ENCODE data around the gene MTMR3.

Gene MTMR3

GRCh38 chr22:29989446-29989845 lies 106.5 kb downstream of the MTMR3 start:
- DNase-seq (ENCODE audit: low read depth), result no peak
- TF ChIP-seq, protein P1, sequence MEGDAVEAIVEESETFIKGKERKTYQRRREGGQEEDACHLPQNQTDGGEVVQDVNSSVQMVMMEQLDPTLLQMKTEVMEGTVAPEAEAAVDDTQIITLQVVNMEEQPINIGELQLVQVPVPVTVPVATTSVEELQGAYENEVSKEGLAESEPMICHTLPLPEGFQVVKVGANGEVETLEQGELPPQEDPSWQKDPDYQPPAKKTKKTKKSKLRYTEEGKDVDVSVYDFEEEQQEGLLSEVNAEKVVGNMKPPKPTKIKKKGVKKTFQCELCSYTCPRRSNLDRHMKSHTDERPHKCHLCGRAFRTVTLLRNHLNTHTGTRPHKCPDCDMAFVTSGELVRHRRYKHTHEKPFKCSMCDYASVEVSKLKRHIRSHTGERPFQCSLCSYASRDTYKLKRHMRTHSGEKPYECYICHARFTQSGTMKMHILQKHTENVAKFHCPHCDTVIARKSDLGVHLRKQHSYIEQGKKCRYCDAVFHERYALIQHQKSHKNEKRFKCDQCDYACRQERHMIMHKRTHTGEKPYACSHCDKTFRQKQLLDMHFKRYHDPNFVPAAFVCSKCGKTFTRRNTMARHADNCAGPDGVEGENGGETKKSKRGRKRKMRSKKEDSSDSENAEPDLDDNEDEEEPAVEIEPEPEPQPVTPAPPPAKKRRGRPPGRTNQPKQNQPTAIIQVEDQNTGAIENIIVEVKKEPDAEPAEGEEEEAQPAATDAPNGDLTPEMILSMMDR (conservative IDR thresholded peaks at IDR 0.05; ENCODE audit: low read depth, low read length), result no peak
- no peak overlapping the region for H3K4me3 ChIP-seq (ENCODE audit: low read depth, low read length)

DNA sequence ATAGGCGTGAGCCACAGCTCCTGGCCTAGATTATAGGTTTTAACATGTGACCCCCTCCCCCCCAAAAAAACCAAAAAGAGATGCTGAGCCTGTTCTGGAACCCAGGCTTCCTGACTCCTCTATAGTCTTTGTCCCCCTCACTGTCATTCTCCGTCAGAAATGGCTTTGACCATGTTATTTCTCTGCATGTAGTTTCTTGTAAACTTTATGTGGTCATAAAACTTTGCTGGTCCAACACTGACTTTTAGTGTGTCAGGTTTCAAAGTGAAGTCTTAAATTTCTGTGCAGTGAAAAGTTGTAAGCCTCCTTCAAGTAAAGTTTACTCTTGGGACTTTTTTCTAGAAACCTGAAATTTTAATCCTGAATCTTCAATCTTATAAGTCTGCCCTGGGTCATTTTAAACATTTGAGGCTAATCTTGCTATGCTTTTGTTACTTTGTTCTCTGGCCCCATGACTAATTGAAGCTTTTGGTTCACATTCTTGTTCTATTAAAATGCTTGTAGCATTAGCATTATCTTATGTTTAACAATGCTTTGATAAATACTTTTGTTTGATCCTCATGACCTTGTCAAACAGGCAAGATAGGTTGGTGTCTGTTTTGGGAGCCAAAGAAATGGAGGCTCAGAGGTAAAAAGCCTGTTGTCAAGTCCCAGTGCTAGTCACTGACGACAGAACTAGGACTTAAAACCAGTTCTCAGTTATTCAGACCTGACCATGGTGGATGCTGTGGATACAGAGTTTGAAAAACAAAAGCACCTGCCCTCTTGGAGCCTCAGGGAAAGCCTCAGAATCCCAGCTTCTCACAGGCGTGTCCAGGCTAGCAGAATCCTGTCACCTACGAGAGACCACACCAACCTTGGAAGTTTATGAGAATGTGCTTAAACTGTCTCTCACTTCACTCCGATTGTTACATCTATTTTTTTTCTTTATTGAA lies 109.6 kb downstream of the MTMR3 start:
- TF ChIP-seq, protein P1 (conservative IDR thresholded peaks at IDR 0.05; ENCODE audit: low read depth, low read length), result no peak
- DNase-seq (ENCODE audit: low read depth), result no peak

GRCh38 chr22:29994027-29994715 lies 111.2 kb downstream of the MTMR3 start:
- peak; percentile 71 for DNase-seq (ENCODE audit: low read depth)
- TF ChIP-seq, protein P1 (conservative IDR thresholded peaks at IDR 0.05; ENCODE audit: low read depth, low read length), result peak; percentile 39
- H3K4me3 ChIP-seq (ENCODE audit: low read depth, low read length), result no peak overlapping the region

More for the DNA sequence above, 109.6 kb downstream of the MTMR3 start:
- H3K4me3 ChIP-seq (ENCODE audit: low read depth, low read length), result no peak overlapping the region

DNA sequence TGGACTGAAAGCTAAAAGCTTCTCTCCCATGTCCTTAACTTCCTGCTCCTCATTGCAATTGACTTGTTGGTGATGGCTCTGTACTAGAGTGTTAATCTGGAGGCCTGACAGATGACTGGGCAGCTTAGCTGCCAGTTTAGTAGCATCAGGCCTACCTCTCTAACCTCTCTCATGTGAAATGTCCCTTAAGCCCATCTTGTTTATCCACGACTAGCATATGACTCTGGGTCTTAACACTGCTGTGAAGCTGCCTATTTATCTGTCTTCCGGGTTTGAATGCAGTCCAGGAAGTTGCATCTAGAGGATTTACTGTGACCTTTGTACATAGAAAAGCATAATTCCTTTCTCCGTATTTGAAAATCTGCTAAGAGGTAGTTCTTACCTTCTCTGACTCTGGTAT lies 112.0 kb downstream of the MTMR3 start:
- no peak overlapping the region for H3K4me3 ChIP-seq (ENCODE audit: low read depth, low read length)
- TF ChIP-seq, protein P1 (conservative IDR thresholded peaks at IDR 0.05; ENCODE audit: low read depth, low read length), result no peak
- DNase-seq (ENCODE audit: low read depth), result peak; percentile 76

- TF ChIP-seq, protein P1 (conservative IDR thresholded peaks at IDR 0.05; ENCODE audit: low read depth, low read length), result no peak
- H3K4me3 ChIP-seq (ENCODE audit: low read depth, low read length), result no peak overlapping the region
- DNase-seq (ENCODE audit: low read depth), result no peak
Measured at GRCh38 chr22:29997107-29997506, 114.1 kb downstream of the MTMR3 start.

DNA sequence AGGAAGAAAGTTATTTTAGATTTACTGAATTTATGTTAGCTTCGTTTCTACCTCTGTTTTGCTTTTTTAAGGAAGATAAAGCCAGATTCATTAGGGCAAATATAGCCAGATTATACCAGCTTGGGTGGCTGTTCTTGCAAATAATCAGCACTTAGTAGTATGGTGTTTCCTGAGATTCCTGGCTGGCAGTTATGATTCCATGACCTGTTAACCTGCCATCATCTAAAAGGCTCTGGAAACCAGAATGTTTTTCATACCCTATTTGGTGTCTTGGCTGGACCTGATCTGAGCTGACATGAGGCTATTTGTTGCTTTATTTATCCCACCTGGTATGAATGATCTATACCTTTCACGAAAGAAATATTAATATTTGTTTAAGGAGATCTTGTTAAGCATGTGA lies 114.5 kb downstream of the MTMR3 start:
- DNase-seq (ENCODE audit: low read depth), result no peak
- TF ChIP-seq, protein P1 (conservative IDR thresholded peaks at IDR 0.05; ENCODE audit: low read depth, low read length), result no peak
- H3K4me3 ChIP-seq (ENCODE audit: low read depth, low read length), result no peak overlapping the region
